Astrocyte (in vitro differentiated cells and primary cell): Measurements from ENCODE around the gene C1orf21. TPM values are rescaled to one million over a fixed set of nuclear protein-coding genes. Genes with fewer than 3 reads are reported as not detected.

Experiments
- DNase-seq: peaks from one replicate; pipeline ENCODE4 v3.0.0-alpha.2; 2010; ENCODE audit warnings: low read depth
- FAIRE-seq: peaks from 2 replicates; lab custom pipeline; 2011; peaks lifted over from hg19 to GRCh38; lab: Jason Lieb, UNC
- H2AFZ ChIP-seq: 2 replicates; pipeline ENCODE4 v1.6.0; 2012; ENCODE audit warnings: low read depth, low read length, inconsistent platforms
- H3K27ac ChIP-seq: 2 replicates; pipeline ENCODE4 v1.5.1; 2011; ENCODE audit warnings: low read depth, low read length, inconsistent platforms
- H3K27me3 ChIP-seq: 2 replicates; pipeline ENCODE4 v1.6.0; 2011; ENCODE audit warnings: low read length, inconsistent platforms; ENCODE audit not compliant: insufficient read depth
- H3K36me3 ChIP-seq: 2 replicates; pipeline ENCODE4 v1.5.1; 2011; ENCODE audit warnings: low read length, inconsistent platforms; ENCODE audit not compliant: insufficient read depth
- H3K4me1 ChIP-seq: 2 replicates; pipeline ENCODE4 v1.5.1; 2011; ENCODE audit warnings: low read length, inconsistent platforms; ENCODE audit not compliant: insufficient read depth
- H3K4me2 ChIP-seq: 2 replicates; pipeline ENCODE4 v1.6.0; 2012; ENCODE audit warnings: low read length, inconsistent platforms
- H3K4me3 ChIP-seq: 2 replicates; pipeline ENCODE4 v1.5.1; 2011; ENCODE audit warnings: low read depth, mild to moderate bottlenecking, low read length, inconsistent platforms; ENCODE audit not compliant: insufficient read depth
- H3K79me2 ChIP-seq: 2 replicates; pipeline ENCODE4 v1.6.0; 2012; ENCODE audit warnings: mild to moderate bottlenecking, low read length, inconsistent platforms; ENCODE audit not compliant: insufficient read depth
- H3K9ac ChIP-seq: 2 replicates; pipeline ENCODE4 v1.6.0; 2012; ENCODE audit warnings: mild to moderate bottlenecking, low read length, inconsistent platforms
- H3K9me3 ChIP-seq: 2 replicates; pipeline ENCODE4 v1.5.1; 2012; ENCODE audit warnings: low read depth, mild to moderate bottlenecking, low read length, inconsistent platforms; ENCODE audit not compliant: insufficient read depth
- H4K20me1 ChIP-seq: 2 replicates; pipeline ENCODE4 v1.6.0; 2012; ENCODE audit warnings: low read length, inconsistent platforms; ENCODE audit not compliant: insufficient read depth
- H3K27ac Mint-ChIP-seq: one replicate; pipeline ENCODE4 v1.8.0; 2021; ENCODE audit warnings: mild to moderate bottlenecking, mixed read lengths; ENCODE audit not compliant: unreplicated experiment
- H3K27me3 Mint-ChIP-seq: one replicate; pipeline ENCODE4 v1.8.0; 2021; ENCODE audit warnings: low read depth, mixed read lengths; ENCODE audit not compliant: unreplicated experiment
- H3K36me3 Mint-ChIP-seq: one replicate; pipeline ENCODE4 v1.8.0; 2021; ENCODE audit warnings: low read depth, mixed read lengths; ENCODE audit not compliant: unreplicated experiment
- H3K4me1 Mint-ChIP-seq: one replicate; pipeline ENCODE4 v1.8.0; 2021; ENCODE audit warnings: low read depth, mixed read lengths; ENCODE audit not compliant: unreplicated experiment
- H3K4me3 Mint-ChIP-seq: one replicate; pipeline ENCODE4 v1.8.0; 2021; ENCODE audit warnings: mild to moderate bottlenecking, moderate library complexity, mixed read lengths; ENCODE audit not compliant: unreplicated experiment
- H3K9me3 Mint-ChIP-seq: one replicate; pipeline ENCODE4 v1.8.0; 2021; ENCODE audit warnings: mild to moderate bottlenecking, mixed read lengths; ENCODE audit not compliant: unreplicated experiment
- CTCF ChIP-seq: IDR thresholded peaks from 2 replicates; pipeline ENCODE4 v1.5.1; 2011; ENCODE audit warnings: low read depth, mild to moderate bottlenecking, inconsistent platforms, low read length, moderate library complexity; ENCODE audit not compliant: insufficient read depth
- EZH2 ChIP-seq: IDR thresholded peaks from 2 replicates; pipeline ENCODE4 v1.6.1; 2012; ENCODE audit warnings: mild to moderate bottlenecking, low read length, inconsistent platforms; ENCODE audit not compliant: insufficient read depth
- total RNA-seq: library from RNA; stranded (reverse); gene quantifications from 2 replicates; pipeline ENCODE4 v1.2.1, GENCODE V29; 2021

The C1orf21 gene
- total RNA-seq, 1 donor from 2014 or later, result 15.1 TPM

- H2AFZ ChIP-seq, result no peak overlapping the region
- no peak overlapping the region for H3K4me3 ChIP-seq
- H3K9ac ChIP-seq, result no peak overlapping the region
- H3K4me1 ChIP-seq, result no peaks in the 10 kb centered on the region
- H4K20me1 ChIP-seq, result no peaks in the 10 kb centered on the region
- no peak for TF ChIP-seq CTCF
- TF ChIP-seq EZH2, result no peak
- H3K4me1 Mint-ChIP-seq, result no peaks in the 10 kb centered on the region
- H3K36me3 ChIP-seq, result no peaks in the 10 kb centered on the region
- no peak for DNase-seq
- no peak overlapping the region for H3K4me2 ChIP-seq
- H3K9me3 Mint-ChIP-seq, result peaks cover 2% of the 10 kb centered on the region
- FAIRE-seq, result no peak
- H3K27ac ChIP-seq, result no peak overlapping the region
- no peaks in the 10 kb centered on the region for H3K27me3 Mint-ChIP-seq
- H3K27ac Mint-ChIP-seq, result no peak overlapping the region
- no peak overlapping the region for H3K4me3 Mint-ChIP-seq
- H3K9me3 ChIP-seq, result no peaks in the 10 kb centered on the region
- H3K36me3 Mint-ChIP-seq, result no peaks in the 10 kb centered on the region
- H3K79me2 ChIP-seq, result no peaks in the 10 kb centered on the region
- H3K27me3 ChIP-seq, result peaks cover 3% of the 10 kb centered on the region
Measured at GRCh38 chr1:184350573-184350972, 36.3 kb upstream of the C1orf21 start.

GRCh38 chr1:184351416-184351975 lies 35.3 kb upstream of the C1orf21 start:
- no peak for DNase-seq
- no peaks in the 10 kb centered on the region for H3K27me3 Mint-ChIP-seq
- Histone ChIP-seq H3K27me3 (peaks cover 3% of the 10 kb centered on the region), H3K4me3 (no peak overlapping the region), H2AFZ (no peak overlapping the region), H3K79me2 (no peaks in the 10 kb centered on the region), H3K4me1 (no peaks in the 10 kb centered on the region), H3K36me3 (no peaks in the 10 kb centered on the region), H3K27ac (no peak overlapping the region), H4K20me1 (no peaks in the 10 kb centered on the region), H3K9me3 (no peaks in the 10 kb centered on the region), H3K4me2 (no peak overlapping the region), H3K9ac (no peak overlapping the region)
- no peak overlapping the region for H3K4me3 Mint-ChIP-seq
- no peaks in the 10 kb centered on the region for H3K4me1 Mint-ChIP-seq
- no peak overlapping the region for H3K27ac Mint-ChIP-seq
- TF ChIP-seq CTCF (no peak), EZH2 (no peak)
- no peak for FAIRE-seq
- peaks cover 2% of the 10 kb centered on the region for H3K9me3 Mint-ChIP-seq
- no peaks in the 10 kb centered on the region for H3K36me3 Mint-ChIP-seq

- Histone ChIP-seq H3K9me3 (no peaks in the 10 kb centered on the region), H3K79me2 (no peaks in the 10 kb centered on the region), H2AFZ (no peak overlapping the region), H3K4me3 (no peak overlapping the region), H3K36me3 (no peaks in the 10 kb centered on the region), H3K27ac (no peak overlapping the region), H3K9ac (no peak overlapping the region), H3K4me1 (no peaks in the 10 kb centered on the region), H3K4me2 (no peak overlapping the region), H3K27me3 (peaks cover 3% of the 10 kb centered on the region), H4K20me1 (no peaks in the 10 kb centered on the region)
- H3K4me3 Mint-ChIP-seq, result no peak overlapping the region
- FAIRE-seq (no peak), DNase-seq (no peak)
- peaks cover 2% of the 10 kb centered on the region for H3K9me3 Mint-ChIP-seq
- no peak overlapping the region for H3K27ac Mint-ChIP-seq
- H3K27me3 Mint-ChIP-seq, result no peaks in the 10 kb centered on the region
- no peak for TF ChIP-seq CTCF
- no peak for TF ChIP-seq EZH2
- no peaks in the 10 kb centered on the region for H3K36me3 Mint-ChIP-seq
- no peaks in the 10 kb centered on the region for H3K4me1 Mint-ChIP-seq
Measured at GRCh38 chr1:184352776-184353175, 34.1 kb upstream of the C1orf21 start.
